Smooth muscle cell (in vitro differentiated cells): Measurements from ENCODE around the gene ANKRD6. TPM values are rescaled to one million over a fixed set of nuclear protein-coding genes. Genes with fewer than 3 reads are reported as not detected.

Source experiments
- DNase-seq: peaks from one replicate; lab custom pipeline; 2025; ENCODE audit not compliant: unreplicated experiment; lab: John Stamatoyannopoulos, UW
- H2AFZ ChIP-seq: fragments of 200-600 bp; sonication (generic); 2 replicates; pipeline ENCODE4 v1.6.0; 2016; ENCODE audit warnings: antibody characterized with exemption, low read depth, mild to moderate bottlenecking
- H3F3A ChIP-seq: fragments of 200-600 bp; sonication (generic); 2 replicates; pipeline ENCODE4 v1.6.0; 2017; ENCODE audit warnings: antibody characterized with exemption, low read depth
- H3K27ac ChIP-seq: fragments of 200-600 bp; sonication (generic); 2 replicates; pipeline ENCODE4 v1.5.1; 2016; ENCODE audit warnings: low read depth, mild to moderate bottlenecking
- H3K27me3 ChIP-seq: fragments of 200-600 bp; sonication (generic); 2 replicates; pipeline ENCODE4 v1.6.1; 2016; ENCODE audit warnings: low read depth, mild to moderate bottlenecking
- H3K36me3 ChIP-seq: fragments of 200-600 bp; sonication (generic); 2 replicates; pipeline ENCODE4 v1.5.1; 2016; ENCODE audit warnings: low read depth
- H3K4me1 ChIP-seq: fragments of 200-600 bp; sonication (generic); 2 replicates; pipeline ENCODE4 v1.5.1; 2016; ENCODE audit warnings: low read depth
- H3K4me2 ChIP-seq: fragments of 200-600 bp; sonication (generic); 2 replicates; pipeline ENCODE4 v1.6.0; 2016; ENCODE audit warnings: mild to moderate bottlenecking
- H3K4me3 ChIP-seq: fragments of 200-600 bp; sonication (generic); 2 replicates; pipeline ENCODE4 v1.5.1; 2016; ENCODE audit warnings: mild to moderate bottlenecking
- H3K79me2 ChIP-seq: fragments of 200-600 bp; sonication (generic); 2 replicates; pipeline ENCODE4 v1.6.0; 2016; ENCODE audit warnings: low read depth, mild to moderate bottlenecking
- H3K9ac ChIP-seq: fragments of 200-600 bp; sonication (generic); 2 replicates; pipeline ENCODE4 v1.6.0; 2016; ENCODE audit warnings: low read depth
- H3K9me3 ChIP-seq: fragments of 200-600 bp; sonication (generic); replicated peaks from 2 replicates; pipeline ENCODE4 v1.5.1; 2016; ENCODE audit warnings: low read depth
- H4K20me1 ChIP-seq: fragments of 200-600 bp; sonication (generic); 2 replicates; pipeline ENCODE4 v1.6.0; 2016; ENCODE audit warnings: low read depth
- CTCF ChIP-seq: fragments of 200-600 bp; sonication (generic); IDR thresholded peaks from 2 replicates; pipeline ENCODE4 v1.5.1; 2017; ENCODE audit warnings: borderline replicate concordance, mild to moderate bottlenecking, antibody characterized with exemption; ENCODE audit not compliant: insufficient read depth, poor library complexity, severe bottlenecking
- WGBS: methylation state at CpG from one replicate; pipeline ENCODE4 v1.1.7; 2016; ENCODE audit warnings: low lambda C conversion rate; 5-methylcytosine and 5-hydroxymethylcytosine counted together
- polyA plus RNA-seq: library from polyadenylated mRNA; unstranded; fragments of >200 nt; fragmentation: Nextera tagmentation; extraction: Ambion mirVana; gene quantifications from 2 replicates; pipeline ENCODE4 v1.2.1, GENCODE V29; 2016
- total RNA-seq: library from RNA; depleted of rRNA; stranded (reverse); fragments of >200 nt; gene quantifications from 2 replicates; pipeline ENCODE4 v1.2.3, GENCODE V29; 2014

The ANKRD6 gene
- total and polyA plus RNA-seq, 2 experiments from 2014 or later = 5.2 to 10.7 TPM

GRCh38 chr6:89522778-89523177, 89.8 kb downstream of the ANKRD6 start:
- no peaks in the 10 kb centered on the region for H3K9me3 ChIP-seq
- TF ChIP-seq CTCF = no peak
- no peak overlapping the region for H3K9ac ChIP-seq
- no peak for DNase-seq
- no peak overlapping the region for H2AFZ ChIP-seq
- H3K27me3 ChIP-seq = no peaks in the 10 kb centered on the region
- 46% methylated on average over 2 of the region's 2 CpGs for WGBS
- no peak overlapping the region for H3K4me2 ChIP-seq
- no peaks in the 10 kb centered on the region for H3K79me2 ChIP-seq
- H3K4me3 ChIP-seq = no peak overlapping the region
- no peak overlapping the region for H3K27ac ChIP-seq
- no peaks in the 10 kb centered on the region for H3K36me3 ChIP-seq
- H3F3A ChIP-seq = no peaks in the 10 kb centered on the region
- H4K20me1 ChIP-seq = no peaks in the 10 kb centered on the region
- H3K4me1 ChIP-seq = no peaks in the 10 kb centered on the region

GRCh38 chr6:89525786-89526562, 93.0 kb downstream of the ANKRD6 start:
- no peak overlapping the region for H3K27ac ChIP-seq
- no peak overlapping the region for H3K4me2 ChIP-seq
- no peaks in the 10 kb centered on the region for H3K9me3 ChIP-seq
- no peak overlapping the region for H3K4me3 ChIP-seq
- no peaks in the 10 kb centered on the region for H3K4me1 ChIP-seq
- TF ChIP-seq CTCF = no peak
- no peak overlapping the region for H2AFZ ChIP-seq
- no peak overlapping the region for H3K9ac ChIP-seq
- no peaks in the 10 kb centered on the region for H3K27me3 ChIP-seq
- no peaks in the 10 kb centered on the region for H4K20me1 ChIP-seq
- no peaks in the 10 kb centered on the region for H3F3A ChIP-seq
- H3K36me3 ChIP-seq = no peaks in the 10 kb centered on the region
- no peak for DNase-seq
- H3K79me2 ChIP-seq = no peaks in the 10 kb centered on the region
- 84% methylated on average over 4 of the region's 4 CpGs for WGBS

DNA sequence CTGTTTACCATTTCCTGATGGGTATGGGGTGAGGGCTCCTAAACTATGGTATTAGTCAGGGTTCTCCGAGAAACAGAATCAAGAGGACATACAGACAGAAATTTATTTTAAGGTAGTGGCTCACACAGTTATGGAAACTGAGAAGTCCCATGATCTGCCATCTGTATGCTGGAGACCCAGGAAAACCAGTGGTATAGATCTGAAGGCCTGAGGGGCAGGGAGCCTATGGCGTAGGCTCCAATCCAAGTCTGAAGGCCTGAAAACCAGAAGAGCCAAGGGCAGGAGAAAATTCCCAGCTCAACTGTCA, 93.6 kb downstream of the ANKRD6 start:
- Histone ChIP-seq H3K27ac (no peak overlapping the region), H3K79me2 (no peaks in the 10 kb centered on the region), H3F3A (no peaks in the 10 kb centered on the region), H3K9me3 (no peaks in the 10 kb centered on the region), H3K4me2 (no peak overlapping the region), H3K9ac (no peak overlapping the region), H3K36me3 (no peaks in the 10 kb centered on the region), H2AFZ (no peak overlapping the region), H3K4me3 (no peak overlapping the region), H3K27me3 (no peaks in the 10 kb centered on the region), H4K20me1 (no peaks in the 10 kb centered on the region), H3K4me1 (no peaks in the 10 kb centered on the region)
- no peak for DNase-seq
- no peak for TF ChIP-seq CTCF
- 100% methylated on average over 2 of the region's 2 CpGs for WGBS

DNA sequence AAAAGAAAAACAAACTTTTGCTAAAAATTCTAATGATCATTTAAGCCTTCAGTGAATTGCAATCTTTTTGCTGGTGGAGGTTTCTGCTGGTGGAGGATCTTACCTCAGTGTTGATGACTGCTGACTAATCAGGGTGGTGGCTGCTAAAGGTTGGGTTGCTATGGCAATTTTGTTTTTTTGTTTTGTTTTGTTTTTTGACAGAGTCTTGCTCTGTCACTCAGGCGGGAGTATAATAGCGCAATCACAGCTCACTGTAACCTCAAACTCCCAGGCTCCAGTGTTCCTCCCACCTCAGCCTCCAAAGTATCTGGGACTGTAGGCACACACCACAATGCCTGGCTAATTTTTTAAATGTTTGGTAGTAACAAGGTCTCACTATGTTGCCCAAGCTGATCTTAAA, 94.7 kb downstream of the ANKRD6 start:
- H3K79me2 ChIP-seq = no peaks in the 10 kb centered on the region
- no peaks in the 10 kb centered on the region for H3F3A ChIP-seq
- no peaks in the 10 kb centered on the region for H4K20me1 ChIP-seq
- DNase-seq = no peak
- 71% methylated on average over 2 of the region's 2 CpGs for WGBS
- no peak overlapping the region for H3K9ac ChIP-seq
- H3K27ac ChIP-seq = peak overlapping the region; percentile 34
- H3K4me1 ChIP-seq = no peaks in the 10 kb centered on the region
- TF ChIP-seq CTCF = no peak
- no peaks in the 10 kb centered on the region for H3K27me3 ChIP-seq
- H2AFZ ChIP-seq = no peak overlapping the region
- no peak overlapping the region for H3K4me3 ChIP-seq
- H3K36me3 ChIP-seq = no peaks in the 10 kb centered on the region
- no peak overlapping the region for H3K4me2 ChIP-seq
- no peaks in the 10 kb centered on the region for H3K9me3 ChIP-seq
